ENCODE results near the gene ZPBP2. TPM values are rescaled to one million over a fixed set of nuclear protein-coding genes. Genes with fewer than 3 reads are reported as not detected.

The ZPBP2 gene
- total and polyA plus RNA-seq, 9 of the 15 experiments (the other 6 are each of a cell fraction or from before 2014, with no cell fraction given): not detected

DNA sequence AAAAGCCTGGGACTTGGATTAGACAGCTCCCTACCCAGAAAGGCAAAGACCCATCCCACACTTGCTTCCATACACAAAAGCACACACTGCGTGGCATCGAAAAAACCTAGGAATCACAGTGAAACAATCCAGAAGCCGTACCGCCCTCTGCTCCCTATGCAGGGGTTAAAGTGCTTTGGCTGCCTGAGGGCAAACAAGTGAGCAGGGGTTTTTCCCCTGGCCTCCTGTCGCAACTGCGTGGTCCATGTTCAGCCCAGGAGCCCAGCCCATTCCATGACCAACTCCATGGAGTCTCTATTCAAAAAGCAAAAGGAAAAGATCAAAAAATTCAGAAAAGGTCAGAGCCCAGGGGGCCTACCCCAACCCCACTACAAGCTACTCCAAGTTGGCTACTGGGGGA lies 54.0 kb downstream of the ZPBP2 start:
- Histone ChIP-seq H3K4me3 (no peak overlapping the region), H3K27me3 (ENCODE audit: control insufficient read depth in 2 of 2, insufficient read depth in 2 of 2, low read length in 2 of 2) (no peaks in the 10 kb centered on the region), H3K4me1 (replicated peaks in 1 of 2; ENCODE audit: control insufficient read depth in 2 of 2, insufficient read depth in 2 of 2, low read length in 2 of 2) (peaks cover 16 to 37% of the 10 kb centered on the region in 2 experiments; a peak in 4 of 5 replicates), H3K4me2 (ENCODE audit: insufficient read depth, low read length) (no peak overlapping the region), H3K9me1 (ENCODE audit: control insufficient read depth, insufficient read depth, low read length) (peaks cover 13% of the 10 kb centered on the region), H3K9me3 (replicated peaks; ENCODE audit: control insufficient read depth, insufficient read depth, low read depth, low read length) (no peaks in the 10 kb centered on the region), H3K27ac (ENCODE audit: extremely low read depth, low read depth, low read length) (no peak overlapping the region), H3K9ac (ENCODE audit: insufficient read depth in 1 of 2, low read depth in 2 of 2, low read length in 2 of 2) (no peak overlapping the region), H2AFZ (ENCODE audit: low read depth, low read length) (no peak overlapping the region), H3K79me2 (ENCODE audit: control insufficient read depth, insufficient read depth, low read length) (peaks cover 31% of the 10 kb centered on the region), H3K36me3 (ENCODE audit: control insufficient read depth, insufficient read depth, low read length) (peaks cover 45% of the 10 kb centered on the region; the same call in 2 of the 3 replicates), H4K20me1 (replicated peaks; ENCODE audit: control insufficient read depth, insufficient read depth, low read length) (0 out of 2 replicates have a peak, but pooled peaks cover 14% of the 10 kb centered on the region)
- DNase-seq (ENCODE audit: extremely low read depth in 1 of 4, low spot score in 3 of 4) (no peak), FAIRE-seq (no peak), ATAC-seq (no peak)
- intact Hi-C loops (cut with micrococcal nuclease) (no loop called here), in situ Hi-C loops (cut with MboI) (no loop called here)
- WGBS (ENCODE audit: insufficient coverage, low coverage, missing lambda C conversion rate): 93% methylated on average over 6 of the region's 6 CpGs
- no peak for TF ChIP-seq NFYB (IDR thresholded peaks at IDR 0.05; ENCODE audit: extremely low read depth, insufficient read length)
- no peak for TF ChIP-seq NR0B1 (IDR thresholded peaks at IDR 0.05; ENCODE audit: partially characterized antibody)
- no peak for TF ChIP-seq IFI16 (CRISPR knock-in tag; IDR thresholded peaks at IDR 0.05)
- no peak for TF ChIP-seq ZNF217 (CRISPR knock-in tag; IDR thresholded peaks at IDR 0.05)
- no peak for TF ChIP-seq SNIP1 (IDR thresholded peaks at IDR 0.05; ENCODE audit: low read depth)
- no peak for TF ChIP-seq RBM22 (IDR thresholded peaks at IDR 0.05; ENCODE audit: low read depth, low read length, poor library complexity, severe bottlenecking)
- ChIA-PET POLR2A (interaction anchor here (0.6 to 0.8 kb wide), 2 partner anchors 175 to 715 kb away, joined by 3 to 4 read pairs; no protein-coding TSS in a partner anchor), CTCF (ENCODE audit: low intra/inter-chr PET ratio) (no interaction called here)
- no TSS peak for BruUV-seq (replicated peaks)

Data from K562 (cell line).